VCaP (cell line): ENCODE results near the gene HOXA4.

Experiments used
- H3K27ac ChIP-seq: fragments of 450-650 bp; 2 replicates; pipeline ENCODE4 v1.5.1; 2017
- CTCF ChIP-seq: fragments of 450-650 bp; conservative IDR thresholded peaks from 2 replicates; pipeline ENCODE4 v1.5.1; 2017; ENCODE audit warnings: mild to moderate bottlenecking, moderate library complexity

The HOXA4 gene

GRCh38 chr7:27141923-27142579 lies 11.5 kb upstream of the HOXA4 start:
- no peak for TF ChIP-seq CTCF
- no peak overlapping the region for H3K27ac ChIP-seq

GRCh38 chr7:27141137-27141922 lies 10.8 kb upstream of the HOXA4 start:
- no peak for TF ChIP-seq CTCF
- no peak overlapping the region for H3K27ac ChIP-seq

GRCh38 chr7:27140126-27140857 lies 9.7 kb upstream of the HOXA4 start:
- no peak for TF ChIP-seq CTCF
- no peak overlapping the region for H3K27ac ChIP-seq

- H3K27ac ChIP-seq: no peak overlapping the region
- no peak for TF ChIP-seq CTCF
These were observed 9.0 kb upstream of the HOXA4 start for GRCh38 chr7:27139334-27140125.

- no peak overlapping the region for H3K27ac ChIP-seq
These were observed 8.4 kb upstream of the HOXA4 start for GRCh38 chr7:27138985-27139333.

GRCh38 chr7:27138472-27138871 lies 7.9 kb upstream of the HOXA4 start:
- no peak overlapping the region for H3K27ac ChIP-seq
- TF ChIP-seq CTCF: no peak

More at GRCh38 chr7:27138985-27139333, 8.4 kb upstream of the HOXA4 start:
- no peak for TF ChIP-seq CTCF
